Cardiac fibroblast (primary cell): ENCODE data around the gene PPT2.
A peak's percentile ranks its signal among the peaks of the same experiment; 100 is the strongest.

Experiments used
- DNase-seq, 2 donors: peaks; one replicate each; pipeline versions ENCODE4 v3.0.0 to v3.0.0-alpha.2; 2010; ENCODE audit warnings: low read depth in 2 of 2
- H3K4me3 ChIP-seq, 2 donors: replicated peaks in 1 of 2; 1 replicate in 1 of 2; 2 replicates in 1 of 2; pipeline ENCODE4 v1.5.1; 2011; ENCODE audit warnings: low read depth in 2 of 2, low read length in 2 of 2, mild to moderate bottlenecking in 2 of 2, moderate library complexity in 1 of 2
- TF ChIP-seq, protein P1 (sequence below): IDR thresholded peaks from one replicate; pipeline ENCODE4 v1.5.1; 2011; ENCODE audit warnings: low read depth, mild to moderate bottlenecking, low read length, inconsistent platforms

The PPT2 gene

DNA sequence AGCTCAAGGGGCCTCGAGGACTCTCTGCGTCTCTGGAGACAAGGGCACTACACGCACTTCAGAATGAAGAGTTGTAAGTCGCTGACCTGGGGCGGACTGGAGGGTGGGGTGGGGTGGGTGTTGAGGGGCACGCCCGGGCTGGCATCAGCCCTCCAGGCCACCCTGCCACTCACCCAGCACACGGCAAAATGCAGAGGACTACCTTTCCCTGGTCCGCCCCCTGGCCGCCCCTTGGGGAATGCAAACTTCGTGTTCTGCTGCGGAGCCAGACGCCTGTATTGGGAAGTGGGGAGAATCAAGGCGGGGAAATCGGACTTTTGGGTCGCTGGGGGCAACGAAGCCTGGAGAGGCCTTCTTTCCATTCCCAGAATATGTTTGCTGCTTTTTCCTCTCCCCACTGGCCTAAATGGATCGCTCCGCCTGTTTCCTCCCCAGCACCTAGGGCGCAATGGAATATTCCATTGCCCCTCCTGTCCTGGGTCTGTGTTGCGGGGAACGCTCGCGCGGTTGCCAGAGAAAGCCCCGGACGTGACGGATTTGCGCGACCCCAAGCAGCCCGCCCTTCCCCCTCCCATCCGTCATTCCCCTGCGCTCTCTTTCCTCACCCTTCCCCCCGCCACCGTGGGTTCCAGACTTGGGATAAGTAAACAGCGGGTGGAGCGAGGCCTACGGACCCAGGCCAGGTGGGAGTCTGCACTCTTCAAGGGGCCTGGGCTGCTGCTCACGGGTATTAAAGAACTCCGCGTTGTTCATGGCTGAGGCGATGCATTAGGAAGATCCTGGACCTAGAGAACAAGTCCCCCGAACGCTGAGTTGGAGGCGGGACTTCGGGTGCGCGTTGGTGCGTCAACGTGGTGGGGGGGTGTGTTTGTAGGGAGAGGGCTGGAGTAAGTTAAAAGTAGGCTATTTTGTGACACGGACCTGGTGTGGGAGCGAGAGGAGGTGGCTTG lies at the start of gene PPT2:
Gene PPT2, plus strand, starts transcription at position 578 of the 950 bp plus-strand sequence. CDS start 454 bp downstream, outside the sequence.
- TF ChIP-seq, protein P1, sequence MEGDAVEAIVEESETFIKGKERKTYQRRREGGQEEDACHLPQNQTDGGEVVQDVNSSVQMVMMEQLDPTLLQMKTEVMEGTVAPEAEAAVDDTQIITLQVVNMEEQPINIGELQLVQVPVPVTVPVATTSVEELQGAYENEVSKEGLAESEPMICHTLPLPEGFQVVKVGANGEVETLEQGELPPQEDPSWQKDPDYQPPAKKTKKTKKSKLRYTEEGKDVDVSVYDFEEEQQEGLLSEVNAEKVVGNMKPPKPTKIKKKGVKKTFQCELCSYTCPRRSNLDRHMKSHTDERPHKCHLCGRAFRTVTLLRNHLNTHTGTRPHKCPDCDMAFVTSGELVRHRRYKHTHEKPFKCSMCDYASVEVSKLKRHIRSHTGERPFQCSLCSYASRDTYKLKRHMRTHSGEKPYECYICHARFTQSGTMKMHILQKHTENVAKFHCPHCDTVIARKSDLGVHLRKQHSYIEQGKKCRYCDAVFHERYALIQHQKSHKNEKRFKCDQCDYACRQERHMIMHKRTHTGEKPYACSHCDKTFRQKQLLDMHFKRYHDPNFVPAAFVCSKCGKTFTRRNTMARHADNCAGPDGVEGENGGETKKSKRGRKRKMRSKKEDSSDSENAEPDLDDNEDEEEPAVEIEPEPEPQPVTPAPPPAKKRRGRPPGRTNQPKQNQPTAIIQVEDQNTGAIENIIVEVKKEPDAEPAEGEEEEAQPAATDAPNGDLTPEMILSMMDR, result peak; percentile 23
- DNase-seq, result peak; percentile 93 to 98
- H3K4me3 ChIP-seq, result peak within 1 kb of the TSS; percentile 83 to 88

DNA sequence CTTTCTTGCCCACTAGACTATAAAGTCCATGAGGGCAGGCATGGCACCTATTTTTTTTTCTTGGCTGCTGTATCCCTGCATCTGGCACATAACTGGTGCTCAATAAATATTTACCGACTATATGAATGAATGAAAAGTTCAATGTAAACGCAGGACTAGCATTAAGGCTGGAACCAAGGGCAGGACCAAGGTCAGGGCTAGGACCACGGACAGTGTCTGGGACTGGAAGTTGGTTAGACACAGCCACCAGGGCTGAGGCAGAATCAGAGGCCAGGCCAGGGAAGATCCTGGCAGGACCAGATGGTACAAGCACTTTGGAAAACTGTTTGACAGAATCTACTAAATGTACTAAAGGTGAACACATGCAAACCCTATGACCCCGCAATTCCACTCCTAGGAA lies 48.5 kb upstream of the PPT2 start:
- H3K4me3 ChIP-seq, result no peak overlapping the region
- TF ChIP-seq, protein P1, result no peak
- peak in 1 of 2 donors; percentile 51 for DNase-seq

DNA sequence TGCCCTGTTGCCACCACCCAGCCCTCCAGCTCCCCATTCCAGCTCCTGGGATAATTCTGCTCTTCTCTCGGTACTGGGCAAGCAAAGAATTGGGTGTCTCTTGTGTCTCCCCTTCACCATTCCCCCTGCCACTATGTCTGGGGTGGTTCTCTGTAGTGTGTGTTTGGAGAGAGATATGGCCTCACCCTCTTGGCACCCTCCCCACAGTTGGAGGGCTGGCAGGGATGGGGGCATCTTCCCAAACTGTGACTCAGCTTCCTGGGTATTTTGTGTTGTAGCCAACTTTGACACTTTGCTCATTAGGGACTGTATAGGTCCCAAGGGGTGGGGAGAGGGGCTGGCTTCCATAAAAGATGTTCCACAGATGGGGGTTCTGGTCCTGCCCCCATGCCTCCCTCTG lies 46.5 kb upstream of the PPT2 start:
- peak; percentile 30 to 83 for DNase-seq
- TF ChIP-seq, protein P1, result no peak
- no peak overlapping the region for H3K4me3 ChIP-seq

- peak; percentile 46 to 90 for DNase-seq
- H3K4me3 ChIP-seq, result peak overlapping the region in 1 of 2 donors; percentile 51
- TF ChIP-seq, protein P1, result no peak
These were observed 45.8 kb upstream of the PPT2 start for GRCh38 chr6:32108094-32108627.

DNA sequence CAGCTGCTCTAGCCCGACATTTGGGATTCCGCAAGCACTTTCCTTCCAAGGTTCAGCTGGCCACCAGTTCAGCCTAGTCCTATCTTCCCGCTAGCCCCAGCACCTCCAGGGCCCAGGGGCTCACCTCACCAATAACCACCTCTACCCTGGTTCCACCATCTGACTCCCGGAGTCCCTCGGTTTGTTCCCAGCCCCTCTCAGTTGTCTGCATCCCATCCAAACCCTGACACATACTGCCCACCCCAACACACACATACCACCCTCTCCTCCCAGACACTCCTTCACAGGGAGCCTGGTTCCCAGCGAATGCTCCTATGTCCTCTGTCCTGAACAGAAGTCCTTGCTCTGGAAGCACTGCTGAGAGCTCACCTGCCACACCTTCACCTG lies 45.2 kb upstream of the PPT2 start:
- H3K4me3 ChIP-seq, result peak overlapping the region in 1 of 2 donors; percentile 51
- TF ChIP-seq, protein P1, result no peak
- DNase-seq, result no peak

DNA sequence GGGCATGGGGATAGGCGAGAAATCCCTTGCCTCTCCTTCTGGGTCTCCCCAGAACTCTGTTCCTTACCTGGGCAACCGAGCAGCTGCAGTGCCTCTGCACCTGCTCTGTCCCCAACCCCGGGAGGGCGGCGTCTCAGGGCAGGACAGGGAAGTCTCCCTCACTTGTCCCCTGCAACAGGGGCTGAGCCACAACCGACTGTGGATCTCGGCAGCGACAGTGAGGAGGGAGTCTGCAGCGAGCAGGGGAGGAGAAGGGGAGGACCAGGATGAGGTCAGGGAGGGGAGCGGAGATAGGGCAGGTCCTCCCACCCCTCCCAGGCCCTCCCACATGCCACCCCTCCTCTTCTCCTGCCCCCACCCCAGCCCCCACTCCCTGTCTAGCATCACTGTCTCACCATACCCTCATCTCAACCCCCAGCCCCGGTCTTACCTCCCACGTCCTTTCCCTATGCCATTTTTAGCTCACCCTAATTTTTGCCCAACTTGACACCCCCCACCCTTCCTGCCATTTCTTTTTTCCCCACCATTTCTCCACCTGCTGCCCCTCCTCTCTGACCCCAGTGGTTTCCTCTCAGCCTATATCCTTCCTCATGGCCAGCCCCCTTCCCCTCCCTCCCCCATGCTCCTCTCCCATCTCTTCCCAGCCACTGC lies 44.7 kb upstream of the PPT2 start, which contains the start of gene TNXB:
Gene TNXB, minus strand, starts transcription at position 225 of the 651 bp plus-strand sequence. CDS start 11,140 bp downstream, outside the sequence.
- peak within 1 kb of the TSS in 1 of 2 donors; percentile 51 for H3K4me3 ChIP-seq
- TF ChIP-seq, protein P1, result no peak
- DNase-seq, result peak in 1 of 2 donors; percentile 55
